Fibroblast of skin of scalp (primary cell): Measurements from ENCODE around the gene POLR2F. TPM values are rescaled to one million over a fixed set of nuclear protein-coding genes. Genes with fewer than 3 reads are reported as not detected.
A peak's percentile ranks its signal among the peaks of the same experiment; 100 is the strongest.

Experiments
- DNase-seq: peaks from one replicate; pipeline ENCODE4 v3.0.0-alpha.2; 2013
- polyA plus RNA-seq, 2 experiments: library from polyadenylated mRNA; unstranded; fragments of 120-200 nt; gene quantifications; one replicate each; pipeline ENCODE4 v1.2.1, GENCODE V29; 2013; ENCODE audit not compliant: insufficient read length in 2 of 2

POLR2F gene
- polyA plus RNA-seq (2013, experiment 1 of 2; ENCODE audit: insufficient read length): 88.5 TPM
- 79.3 TPM for polyA plus RNA-seq (2013, experiment 2 of 2; ENCODE audit: insufficient read length)

GRCh38 chr22:37953437-37954179 is at the start of gene POLR2F, which contains the start of gene C22orf23:
Gene POLR2F, plus strand, starts transcription at chr22:37953699. Its CDS starts 89 bp downstream, at chr22:37953788.
Gene C22orf23, minus strand, starts transcription at chr22:37953601. Its CDS starts 452 bp downstream, at chr22:37953149.
- peak; percentile 94 for DNase-seq

- DNase-seq: peak; percentile 100
Measured at GRCh38 chr22:37904572-37905533, 48.6 kb upstream of the POLR2F start.

DNA sequence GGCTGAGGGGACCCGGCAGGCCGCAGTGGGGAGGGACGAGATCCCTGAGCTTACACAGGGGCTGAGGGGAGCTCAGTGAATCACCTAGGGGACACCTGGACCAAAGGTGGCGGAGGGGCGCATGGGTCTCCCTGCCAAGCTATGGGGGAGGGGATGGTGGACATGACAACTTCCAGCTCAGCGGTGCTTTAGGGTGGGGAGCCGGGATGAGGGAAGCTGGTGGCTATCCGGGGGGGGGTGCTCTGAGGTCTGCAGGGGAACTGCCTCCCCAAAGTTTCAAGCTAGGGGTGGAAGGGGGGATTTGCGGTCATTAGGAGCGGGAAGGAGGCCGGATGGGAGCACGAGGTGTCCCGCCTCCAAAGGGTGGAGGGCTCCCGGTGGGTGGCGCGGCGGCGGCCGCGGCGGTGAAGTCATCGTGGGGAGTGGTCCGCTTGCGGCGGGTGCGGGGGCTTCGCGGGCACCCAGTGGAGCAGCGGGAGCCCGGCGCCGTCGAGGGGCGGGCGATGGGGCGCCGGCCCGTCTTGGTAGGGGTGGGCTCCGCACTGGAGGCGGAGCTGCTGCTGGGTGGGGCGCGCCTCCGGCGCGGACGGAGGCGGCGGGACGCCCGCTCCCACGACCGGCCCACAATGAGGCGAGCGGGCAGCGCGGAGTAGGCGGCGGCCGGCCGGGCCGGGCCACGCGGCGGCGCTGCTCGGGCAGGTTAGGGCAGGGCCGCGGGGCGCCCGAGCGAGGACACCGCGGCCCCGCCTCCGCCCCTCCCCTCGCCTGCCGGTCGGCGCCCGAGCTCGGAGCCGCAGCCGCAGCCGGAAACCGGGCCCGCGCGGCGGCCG is 47.8 kb upstream of the POLR2F start, which contains the start of gene MICALL1:
Gene MICALL1, plus strand, starts transcription at position 764 of the 830 bp plus-strand sequence. CDS start 126 bp downstream, outside the sequence.
- peak; percentile 91 for DNase-seq

DNA sequence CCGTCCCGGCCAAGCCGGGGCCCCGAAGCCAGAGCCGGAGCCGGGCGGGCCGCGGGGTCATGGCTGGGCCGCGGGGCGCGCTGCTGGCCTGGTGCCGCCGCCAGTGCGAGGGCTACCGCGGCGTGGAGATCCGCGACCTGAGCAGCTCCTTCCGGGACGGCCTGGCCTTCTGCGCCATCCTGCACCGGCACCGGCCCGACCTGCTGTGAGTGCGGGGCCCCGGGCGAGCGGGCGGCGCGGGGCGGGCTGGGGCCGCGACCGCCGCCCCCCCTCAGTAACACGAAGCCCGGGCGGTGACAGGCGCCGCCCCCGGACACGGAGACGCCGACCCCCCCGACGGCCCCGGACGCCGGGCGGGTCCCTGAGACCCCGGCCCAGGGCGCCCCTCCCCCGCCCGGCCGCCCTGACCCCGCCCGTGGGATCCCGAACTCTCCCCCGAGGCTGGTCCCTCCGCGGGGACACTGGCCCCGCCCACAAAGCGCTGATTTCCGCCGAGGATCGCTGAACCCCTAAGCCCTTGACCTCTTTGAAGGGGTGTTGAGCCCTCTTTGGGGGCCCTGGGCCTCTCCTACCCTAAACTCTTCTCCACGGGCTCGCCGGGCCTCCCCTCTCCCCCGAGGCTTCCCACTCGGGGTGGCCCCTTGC is 47.0 kb upstream of the POLR2F start:
- DNase-seq: no peak

DNA sequence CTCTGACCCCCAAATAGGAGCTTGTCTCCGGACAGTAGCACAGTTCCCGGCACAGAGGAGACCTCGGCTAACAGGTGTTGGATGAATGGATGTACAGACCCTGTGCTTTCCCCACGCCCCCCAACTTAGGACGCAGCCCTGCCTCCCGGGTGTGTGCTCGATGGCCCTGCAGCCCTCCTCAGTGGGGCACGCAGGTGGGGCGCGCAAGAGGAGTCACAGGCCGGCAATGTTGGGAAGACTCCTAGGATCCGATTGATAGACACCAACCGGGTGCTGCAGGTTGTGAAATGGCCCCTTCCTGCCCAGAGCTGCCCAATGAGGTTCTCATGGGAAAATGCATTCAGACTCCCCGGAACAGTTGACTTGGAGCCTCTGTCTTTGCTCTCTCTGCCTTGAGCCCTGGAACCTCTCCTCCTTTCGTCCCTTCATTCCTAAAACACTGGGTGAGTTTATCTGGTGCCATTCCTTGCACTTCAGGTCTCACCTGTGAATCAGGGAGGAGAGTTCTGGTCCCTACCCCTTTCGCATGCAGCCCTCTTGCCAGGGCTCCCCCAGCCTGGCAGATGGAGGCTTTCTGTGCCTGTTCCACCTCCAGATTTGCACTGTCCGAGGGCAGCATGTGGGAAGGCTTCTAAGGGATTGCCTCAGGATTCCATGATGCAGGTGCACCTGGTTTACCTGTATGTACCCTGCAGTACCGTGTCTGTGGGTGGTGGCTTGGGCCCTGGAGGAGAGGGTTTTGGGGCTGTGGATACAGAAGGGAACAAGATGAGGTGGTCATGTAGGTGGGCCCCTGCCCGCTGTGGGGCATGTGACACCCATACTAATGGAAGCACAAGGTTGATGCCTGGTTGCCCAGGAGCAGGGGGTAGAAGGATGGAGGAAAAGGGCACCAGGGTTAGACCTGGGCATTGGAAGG is 46.2 kb upstream of the POLR2F start:
- no peak for DNase-seq

GRCh38 chr22:37909766-37910165 is 43.7 kb upstream of the POLR2F start:
- DNase-seq: peak; percentile 88

GRCh38 chr22:37910890-37911672 is 42.4 kb upstream of the POLR2F start:
- peak; percentile 51 for DNase-seq

GRCh38 chr22:37911697-37912096 is 41.8 kb upstream of the POLR2F start:
- DNase-seq: no peak

- DNase-seq: no peak
Measured at GRCh38 chr22:37912171-37912570, 41.3 kb upstream of the POLR2F start.

DNA sequence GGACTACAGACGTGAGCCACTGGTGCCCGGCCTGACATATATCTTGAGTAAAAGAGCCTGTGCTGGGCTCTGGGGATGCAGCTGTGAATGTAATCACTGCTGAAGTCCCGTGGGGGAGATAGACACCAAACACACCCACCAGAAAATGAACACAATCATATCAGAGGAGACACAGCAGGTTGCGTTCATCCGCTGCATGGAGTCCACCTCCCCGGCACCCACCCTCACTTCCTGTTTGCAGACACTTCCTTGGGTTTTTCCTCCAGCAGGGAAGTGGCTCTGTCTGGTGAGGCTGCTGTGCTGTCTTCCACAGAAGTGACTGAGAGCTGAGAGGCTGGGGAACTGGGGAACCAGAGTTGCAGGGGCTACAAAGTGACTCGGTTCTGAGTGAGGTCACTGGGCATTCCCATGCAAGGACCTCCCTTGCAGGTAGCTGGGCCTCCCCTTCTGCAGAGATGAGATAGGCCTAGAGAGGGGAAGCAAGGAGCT is 40.2 kb upstream of the POLR2F start:
- no peak for DNase-seq

DNA sequence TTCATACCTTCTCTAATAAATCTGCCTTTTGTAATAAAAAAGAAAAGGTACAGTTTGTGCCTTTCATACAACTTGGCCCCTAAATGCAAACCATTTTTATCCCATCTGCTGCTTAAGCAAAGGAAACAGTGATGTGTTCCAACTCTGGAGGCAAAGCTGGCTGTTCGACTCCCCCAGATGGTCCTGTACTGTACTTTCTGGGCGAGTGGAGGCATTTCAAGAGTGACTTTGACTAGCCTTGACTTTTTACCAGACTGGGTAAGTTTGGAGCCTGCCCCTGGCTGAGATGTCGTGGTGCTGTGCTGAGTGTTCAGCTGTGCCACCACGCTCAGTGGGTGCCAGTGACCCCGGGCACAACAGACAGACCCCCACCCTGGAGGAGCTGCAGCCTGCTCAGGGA is 37.2 kb upstream of the POLR2F start:
- DNase-seq: no peak

GRCh38 chr22:37917874-37918548 is 35.5 kb upstream of the POLR2F start:
- DNase-seq: no peak

DNA sequence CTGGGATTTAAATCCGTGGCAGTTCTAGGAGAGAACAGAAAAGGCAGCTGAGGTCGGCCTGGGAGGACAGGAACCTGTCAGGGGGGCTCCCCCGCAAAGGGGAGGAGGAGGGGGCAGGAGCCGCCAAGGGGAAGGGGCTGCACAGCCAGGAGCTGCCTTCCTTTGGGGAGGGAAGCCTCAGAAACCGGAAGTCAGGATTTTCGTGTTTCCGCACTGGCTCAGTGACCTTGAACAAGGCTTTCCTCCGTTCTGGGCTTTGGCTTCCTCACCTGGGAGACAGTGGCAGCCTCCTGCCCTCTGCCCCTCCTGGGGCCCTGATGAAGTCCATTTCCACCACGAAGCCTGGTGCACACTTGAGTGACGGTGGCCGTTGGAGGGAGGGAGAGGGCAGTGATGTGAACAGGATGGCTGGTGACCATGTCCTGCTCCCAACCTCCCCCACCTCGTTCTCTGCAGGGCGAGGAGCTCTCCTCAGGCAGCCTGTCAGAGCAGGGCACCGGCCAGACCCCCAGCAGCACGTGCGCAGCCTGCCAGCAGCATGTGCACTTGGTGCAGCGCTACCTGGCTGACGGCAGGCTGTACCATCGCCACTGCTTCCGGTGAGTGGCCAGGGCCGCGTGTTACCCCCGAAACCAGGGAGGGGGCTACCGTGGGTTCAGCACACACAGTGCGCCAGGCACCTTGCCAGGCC is 34.8 kb upstream of the POLR2F start:
- DNase-seq: no peak

- DNase-seq: no peak
Measured at GRCh38 chr22:37920126-37920525, 33.4 kb upstream of the POLR2F start.

GRCh38 chr22:37922191-37922590 is 31.3 kb upstream of the POLR2F start:
- DNase-seq: no peak

- DNase-seq: no peak
Measured at GRCh38 chr22:37923927-37924326, 29.6 kb upstream of the POLR2F start.

DNA sequence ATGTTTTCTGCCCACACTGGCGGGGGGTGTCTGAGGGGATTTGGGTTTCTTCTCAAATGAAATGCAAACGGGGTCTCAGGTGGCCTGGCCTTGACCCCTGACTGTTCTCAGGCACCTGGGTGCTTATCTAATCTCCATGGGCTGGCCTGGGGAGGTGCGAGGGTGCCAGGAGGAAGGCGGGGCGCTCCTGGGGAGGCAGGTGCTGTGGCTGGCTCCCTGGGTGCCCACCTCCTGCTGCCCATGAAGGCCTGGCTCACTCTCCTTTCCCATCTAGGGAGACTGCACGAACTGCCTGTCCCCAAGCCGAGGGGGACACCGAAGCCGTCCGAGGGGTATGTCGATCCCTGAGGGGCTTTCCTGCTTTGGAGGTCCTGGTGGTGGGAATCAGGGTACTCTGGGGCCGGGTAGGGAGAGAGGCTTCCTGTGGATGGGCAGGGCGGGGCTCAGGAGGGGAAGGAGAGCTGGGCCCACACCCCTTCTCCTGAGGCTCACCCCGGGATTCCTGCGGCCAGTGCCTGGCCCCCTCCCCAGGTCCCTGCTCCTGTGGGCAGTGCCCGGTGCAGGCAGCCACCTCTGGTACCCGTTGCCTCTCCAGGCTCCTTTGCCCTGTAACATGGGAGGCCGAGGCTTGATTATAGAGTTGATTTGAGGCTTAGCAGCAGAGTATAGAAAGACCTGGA is 29.0 kb upstream of the POLR2F start:
- DNase-seq: no peak

GRCh38 chr22:37925330-37925729 is 28.2 kb upstream of the POLR2F start:
- DNase-seq: peak; percentile 27
